SU-DHL-6 (cell line): ENCODE data around the gene TLR9.

Source experiments
- H2AFZ ChIP-seq: fragments of 200-600 bp; sonication (generic); 2 replicates; pipeline ENCODE4 v1.6.1; 2014; ENCODE audit warnings: low read depth, mild to moderate bottlenecking, moderate library complexity, mixed read lengths, antibody characterized with exemption, low read length; ENCODE audit not compliant: severe bottlenecking
- H3F3A ChIP-seq: fragments of 200-600 bp; shearing (Covaris generic); 2 replicates; pipeline ENCODE4 v1.6.0; 2016; ENCODE audit warnings: antibody characterized with exemption, mild to moderate bottlenecking; ENCODE audit not compliant: insufficient read depth
- H3K27ac ChIP-seq: fragments of 200-600 bp; sonication (generic); 2 replicates; pipeline ENCODE4 v1.5.1; 2016; ENCODE audit warnings: low read depth, mild to moderate bottlenecking, low read length, moderate library complexity, mixed read lengths
- H3K27me3 ChIP-seq: fragments of 200-600 bp; sonication (generic), shearing (Covaris generic); 2 replicates; pipeline ENCODE4 v1.6.0; 2014; ENCODE audit warnings: mild to moderate bottlenecking, low read length
- H3K36me3 ChIP-seq: fragments of 200-600 bp; sonication (generic); 2 replicates; pipeline ENCODE4 v1.6.1; 2014; ENCODE audit warnings: mild to moderate bottlenecking, low read length, mixed read lengths
- H3K4me2 ChIP-seq: fragments of 300-600, 200-600 bp; shearing (Covaris generic), sonication (generic); 2 replicates; pipeline ENCODE4 v1.6.0; 2014; ENCODE audit warnings: low read length, low read depth, mild to moderate bottlenecking; ENCODE audit not compliant: poor library complexity, severe bottlenecking
- H3K4me3 ChIP-seq: fragments of 200-600 bp; sonication (generic); 2 replicates; pipeline ENCODE4 v1.5.1; 2014; ENCODE audit warnings: antibody characterized with exemption, low read length, mild to moderate bottlenecking, mixed read lengths; ENCODE audit not compliant: insufficient read depth, poor library complexity, severe bottlenecking
- H3K79me2 ChIP-seq: fragments of 200-600 bp; sonication (generic); 2 replicates; pipeline ENCODE4 v1.6.1; 2014; ENCODE audit warnings: mild to moderate bottlenecking, low read length, moderate library complexity; ENCODE audit not compliant: insufficient read depth
- H3K9ac ChIP-seq: fragments of 200-600 bp; sonication (generic); 2 replicates; pipeline ENCODE4 v1.7.0; 2014; ENCODE audit warnings: mild to moderate bottlenecking, low read length
- H3K9me2 ChIP-seq: fragments of 200-600 bp; sonication (generic); replicated peaks from 2 replicates; pipeline ENCODE4 v1.6.1; 2014; ENCODE audit warnings: low read length; ENCODE audit not compliant: insufficient read depth
- H3K9me3 ChIP-seq: fragments of 200-600 bp; sonication (generic); 2 replicates; pipeline ENCODE4 v1.6.1; 2014; ENCODE audit warnings: low read length, mixed read lengths; ENCODE audit not compliant: insufficient read depth
- H4K20me1 ChIP-seq: fragments of 200-600 bp; sonication (generic); 2 replicates; pipeline ENCODE4 v1.6.1; 2014; ENCODE audit warnings: low read depth, mild to moderate bottlenecking, antibody characterized with exemption, low read length, moderate library complexity, mixed read lengths
- CTCF ChIP-seq: fragments of 200-600 bp; sonication (generic); IDR thresholded peaks from one replicate; pipeline ENCODE4 v1.5.1; 2017; ENCODE audit warnings: antibody characterized with exemption, mild to moderate bottlenecking, low read length, moderate library complexity; ENCODE audit not compliant: insufficient read depth, poor library complexity, severe bottlenecking
- EZH2phosphoT487 ChIP-seq: fragments of 200-600 bp; sonication (generic), shearing (Covaris generic); conservative IDR thresholded peaks from 2 replicates; pipeline ENCODE4 v1.6.1; 2018; ENCODE audit warnings: mild to moderate bottlenecking, antibody characterized with exemption, low read length, moderate library complexity, mixed read lengths

TLR9 gene

GRCh38 chr3:52200981-52201679, 24.3 kb downstream of the TLR9 start:
- H3K9me3 ChIP-seq: no peaks in the 10 kb centered on the region
- H3K27ac ChIP-seq: no peak overlapping the region
- H4K20me1 ChIP-seq: no peaks in the 10 kb centered on the region
- no peak for TF ChIP-seq CTCF
- TF ChIP-seq EZH2phosphoT487: no peak
- no peaks in the 10 kb centered on the region for H3K9me2 ChIP-seq
- H3K9ac ChIP-seq: no peak overlapping the region
- no peaks in the 10 kb centered on the region for H3F3A ChIP-seq
- H2AFZ ChIP-seq: no peak overlapping the region
- no peak overlapping the region for H3K4me3 ChIP-seq
- no peak overlapping the region for H3K4me2 ChIP-seq
- H3K27me3 ChIP-seq: no peaks in the 10 kb centered on the region
- H3K36me3 ChIP-seq: peaks cover 22% of the 10 kb centered on the region
- peaks cover 14% of the 10 kb centered on the region for H3K79me2 ChIP-seq

- peak overlapping the region; percentile 93 for H3K4me3 ChIP-seq
- H3K9ac ChIP-seq: peak overlapping the region; percentile 95
- H3K4me2 ChIP-seq: peak overlapping the region; percentile 94
- H3K27me3 ChIP-seq: no peaks in the 10 kb centered on the region
- H3F3A ChIP-seq: no peaks in the 10 kb centered on the region
- H3K36me3 ChIP-seq: peaks cover 4% of the 10 kb centered on the region; the same call in 1 of the 2 replicates
- no peaks in the 10 kb centered on the region for H3K9me2 ChIP-seq
- H4K20me1 ChIP-seq: no peaks in the 10 kb centered on the region
- H3K27ac ChIP-seq: peak overlapping the region; percentile 38; the same call in 1 of the 2 replicates
- TF ChIP-seq CTCF: no peak
- TF ChIP-seq EZH2phosphoT487: no peak
- H2AFZ ChIP-seq: peak overlapping the region; percentile 94
- peaks cover 14% of the 10 kb centered on the region for H3K79me2 ChIP-seq
- no peaks in the 10 kb centered on the region for H3K9me3 ChIP-seq
These were observed 26.5 kb downstream of the TLR9 start for GRCh38 chr3:52198643-52199608.

- Histone ChIP-seq H3K27ac (peak within 1 kb of the TSS; percentile 38), H3K4me3 (peak within 1 kb of the TSS; percentile 93), H3K9me2 (no peaks in the 10 kb centered on the region), H3K9ac (peak within 1 kb of the TSS; percentile 95), H4K20me1 (no peaks in the 10 kb centered on the region), H2AFZ (peak within 1 kb of the TSS; percentile 94), H3F3A (no peaks in the 10 kb centered on the region), H3K79me2 (peaks cover 14% of the 10 kb centered on the region), H3K36me3 (no peaks in the 10 kb centered on the region; the same call in 1 of the 2 replicates), H3K9me3 (no peaks in the 10 kb centered on the region), H3K27me3 (no peaks in the 10 kb centered on the region), H3K4me2 (peak within 1 kb of the TSS; percentile 94)
- no peak for TF ChIP-seq CTCF
- no peak for TF ChIP-seq EZH2phosphoT487
These were observed 27.4 kb downstream of the TLR9 start, which contains the start of gene ALAS1 for GRCh38 chr3:52197842-52198625. ALAS1 (plus strand) TSS chr3:52198160; CDS start chr3:52199242, 1,082 bp downstream.
